Hepatocyte (in vitro differentiated cells): ENCODE data around the gene CCR7. TPM values are rescaled to one million over a fixed set of nuclear protein-coding genes. Genes with fewer than 3 reads are reported as not detected.

Experiments
- DNase-seq: peaks from one replicate; pipeline ENCODE4 v3.0.0-alpha.2; 2016; ENCODE audit warnings: low spot score
- H2AFZ ChIP-seq: fragments of 200-600 bp; sonication (generic); 2 replicates; pipeline ENCODE4 v1.6.0; 2016; ENCODE audit warnings: antibody characterized with exemption, mild to moderate bottlenecking
- H3K27ac ChIP-seq: fragments of 200-600 bp; sonication (generic); 2 replicates; pipeline ENCODE4 v1.5.1; 2016; ENCODE audit warnings: mild to moderate bottlenecking
- H3K27me3 ChIP-seq: fragments of 200-600 bp; sonication (generic); 2 replicates; pipeline ENCODE4 v1.6.1; 2016
- H3K36me3 ChIP-seq: fragments of 200-600 bp; sonication (generic); replicated peaks from 2 replicates; pipeline ENCODE4 v1.5.1; 2016; ENCODE audit warnings: low read depth; ENCODE audit not compliant: insufficient read depth
- H3K4me1 ChIP-seq: fragments of 200-600 bp; sonication (generic); 2 replicates; pipeline ENCODE4 v1.5.1; 2016; ENCODE audit warnings: mild to moderate bottlenecking, moderate library complexity; ENCODE audit not compliant: insufficient read depth
- H3K4me2 ChIP-seq: fragments of 200-600 bp; sonication (generic); 2 replicates; pipeline ENCODE4 v1.6.0; 2016
- H3K4me3 ChIP-seq: fragments of 200-600 bp; sonication (generic); 2 replicates; pipeline ENCODE4 v1.5.1; 2016; ENCODE audit warnings: mild to moderate bottlenecking
- H3K79me2 ChIP-seq: fragments of 200-600 bp; sonication (generic); 2 replicates; pipeline ENCODE4 v1.6.0; 2017; ENCODE audit warnings: mild to moderate bottlenecking
- H3K9me2 ChIP-seq: fragments of 200-600 bp; sonication (generic); replicated peaks from 2 replicates; pipeline ENCODE4 v1.6.0; 2017; ENCODE audit warnings: mild to moderate bottlenecking; ENCODE audit not compliant: insufficient read depth
- H3K9me3 ChIP-seq: fragments of 200-600 bp; sonication (generic); 2 replicates; pipeline ENCODE4 v1.5.1; 2016; ENCODE audit warnings: low read depth, mild to moderate bottlenecking
- H4K20me1 ChIP-seq: fragments of 200-600 bp; sonication (generic); 2 replicates; pipeline ENCODE4 v1.6.0; 2016; ENCODE audit warnings: mild to moderate bottlenecking; ENCODE audit not compliant: insufficient read depth, poor library complexity, severe bottlenecking
- CTCF ChIP-seq: fragments of 200-600 bp; sonication (generic); IDR thresholded peaks from 2 replicates; pipeline ENCODE4 v1.5.1; 2016; ENCODE audit warnings: antibody characterized with exemption, mild to moderate bottlenecking; ENCODE audit not compliant: poor library complexity
- EZH2 ChIP-seq: fragments of 200-600 bp; sonication (generic); IDR thresholded peaks from 2 replicates; pipeline ENCODE4 v1.6.1; 2016; ENCODE audit warnings: antibody characterized with exemption, mild to moderate bottlenecking, borderline replicate concordance
- EZH2phosphoT487 ChIP-seq: fragments of 200-600 bp; sonication (generic); IDR thresholded peaks from one replicate; pipeline ENCODE4 v1.6.1; 2018; ENCODE audit warnings: antibody characterized with exemption, mild to moderate bottlenecking, low read depth, moderate library complexity; ENCODE audit not compliant: unreplicated experiment, severe bottlenecking
- WGBS: methylation state at CpG from one replicate; pipeline ENCODE4 v1.1.6; 2016; ENCODE audit warnings: low lambda C conversion rate; ENCODE audit errors: missing lambda C conversion rate; 5-methylcytosine and 5-hydroxymethylcytosine counted together
- polyA plus RNA-seq: library from polyadenylated mRNA; unstranded; fragments of >200 nt; fragmentation: Nextera tagmentation; extraction: Ambion mirVana; gene quantifications from 2 replicates; pipeline ENCODE4 v1.2.1, GENCODE V29; 2016
- total RNA-seq: library from RNA; depleted of rRNA; stranded (reverse); fragments of >200 nt; gene quantifications from 2 replicates; pipeline ENCODE4 v1.2.3, GENCODE V29; 2014

CCR7 gene
- total and polyA plus RNA-seq, 2 experiments from 2014 or later: 2.8 to 4.1 TPM

GRCh38 chr17:40565769-40566409, 617 bp upstream of the CCR7 start:
- TF ChIP-seq EZH2phosphoT487 (no peak), CTCF (no peak), EZH2 (no peak)
- DNase-seq: no peak
- no peak overlapping the region for H3K4me3 ChIP-seq
- H3K4me1 ChIP-seq: no peaks in the 10 kb centered on the region
- H3K9me2 ChIP-seq: no peaks in the 10 kb centered on the region
- no peaks in the 10 kb centered on the region for H3K27me3 ChIP-seq
- H3K36me3 ChIP-seq: no peaks in the 10 kb centered on the region
- WGBS: 92% methylated on average over 1 of the region's 2 CpGs
- H3K4me2 ChIP-seq: no peak overlapping the region
- no peaks in the 10 kb centered on the region for H4K20me1 ChIP-seq
- no peak overlapping the region for H2AFZ ChIP-seq
- H3K79me2 ChIP-seq: no peaks in the 10 kb centered on the region
- H3K9me3 ChIP-seq: peaks cover 3% of the 10 kb centered on the region
- H3K27ac ChIP-seq: no peak overlapping the region

- no peak overlapping the region for H3K4me3 ChIP-seq
- DNase-seq: no peak
- 84% methylated on average over 13 of the region's 13 CpGs for WGBS
- H3K27ac ChIP-seq: no peak overlapping the region
- H3K27me3 ChIP-seq: no peaks in the 10 kb centered on the region
- TF ChIP-seq EZH2: no peak
- no peak for TF ChIP-seq CTCF
- no peak for TF ChIP-seq EZH2phosphoT487
- no peaks in the 10 kb centered on the region for H3K36me3 ChIP-seq
- no peaks in the 10 kb centered on the region for H3K9me2 ChIP-seq
- H3K4me1 ChIP-seq: peaks cover 5% of the 10 kb centered on the region
- H2AFZ ChIP-seq: no peak overlapping the region
- H4K20me1 ChIP-seq: no peaks in the 10 kb centered on the region
- peaks cover 3% of the 10 kb centered on the region for H3K9me3 ChIP-seq
- H3K79me2 ChIP-seq: no peaks in the 10 kb centered on the region
- no peak overlapping the region for H3K4me2 ChIP-seq
These were observed 933 bp downstream of the CCR7 start for GRCh38 chr17:40564195-40564882.

GRCh38 chr17:40563220-40564052, 1.8 kb downstream of the CCR7 start:
- no peak for DNase-seq
- WGBS: 78% methylated on average over 13 of the region's 13 CpGs
- no peak overlapping the region for H3K4me2 ChIP-seq
- no peaks in the 10 kb centered on the region for H3K36me3 ChIP-seq
- no peaks in the 10 kb centered on the region for H3K9me2 ChIP-seq
- H3K4me3 ChIP-seq: no peak overlapping the region
- no peak for TF ChIP-seq CTCF
- TF ChIP-seq EZH2: no peak
- TF ChIP-seq EZH2phosphoT487: no peak
- no peaks in the 10 kb centered on the region for H3K27me3 ChIP-seq
- peaks cover 3% of the 10 kb centered on the region for H3K9me3 ChIP-seq
- peaks cover 8% of the 10 kb centered on the region for H3K4me1 ChIP-seq
- no peak overlapping the region for H2AFZ ChIP-seq
- no peak overlapping the region for H3K27ac ChIP-seq
- H4K20me1 ChIP-seq: no peaks in the 10 kb centered on the region
- no peaks in the 10 kb centered on the region for H3K79me2 ChIP-seq
